Endometrium (tissue), 2 donors: ENCODE data around the gene MAEA.
"Not testable (repeated sequence)": the region's sequence is repeated elsewhere in the genome, so short reads cannot be mapped to it uniquely, and the experiment has no call there.

Experiments
- FAIRE-seq: peaks from 2 replicates; lab custom pipeline; 2012; peaks lifted over from hg19 to GRCh38; lab: Jason Lieb, UNC
- donor health status: control.
- donor health status: control.

Gene MAEA

DNA sequence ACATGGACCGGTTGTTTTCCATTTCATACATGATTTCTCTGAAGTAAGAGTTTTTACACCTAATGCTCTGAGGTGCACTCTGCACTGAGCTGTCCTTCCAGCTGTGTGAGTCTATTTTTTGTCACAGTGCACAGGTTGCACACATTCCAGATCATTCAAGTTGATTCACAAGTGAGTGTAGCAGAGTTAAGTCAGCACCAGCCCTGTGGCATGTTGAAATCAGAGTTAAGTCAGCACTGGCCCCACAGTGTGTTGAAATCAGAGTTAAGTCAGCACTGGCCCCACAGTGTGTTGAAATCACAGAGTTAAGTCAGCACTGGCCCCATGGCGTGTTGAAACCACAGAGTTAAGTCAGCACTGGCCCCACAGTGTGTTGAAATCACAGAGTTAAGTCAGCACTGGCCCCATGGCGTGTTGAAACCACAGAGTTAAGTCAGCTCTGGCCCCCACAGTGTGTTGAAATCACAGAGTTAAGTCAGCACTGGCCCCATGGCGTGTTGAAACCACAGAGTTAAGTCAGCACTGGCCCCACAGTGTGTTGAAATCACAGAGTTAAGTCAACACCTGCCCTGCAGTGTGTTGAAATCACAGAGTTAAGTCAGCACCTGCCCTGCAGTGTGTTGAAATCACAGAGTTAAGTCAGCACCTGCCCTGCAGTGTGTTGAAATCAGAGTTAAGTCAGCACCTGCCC lies 45.6 kb downstream of the MAEA start:
- not testable (repeated sequence) for FAIRE-seq

DNA sequence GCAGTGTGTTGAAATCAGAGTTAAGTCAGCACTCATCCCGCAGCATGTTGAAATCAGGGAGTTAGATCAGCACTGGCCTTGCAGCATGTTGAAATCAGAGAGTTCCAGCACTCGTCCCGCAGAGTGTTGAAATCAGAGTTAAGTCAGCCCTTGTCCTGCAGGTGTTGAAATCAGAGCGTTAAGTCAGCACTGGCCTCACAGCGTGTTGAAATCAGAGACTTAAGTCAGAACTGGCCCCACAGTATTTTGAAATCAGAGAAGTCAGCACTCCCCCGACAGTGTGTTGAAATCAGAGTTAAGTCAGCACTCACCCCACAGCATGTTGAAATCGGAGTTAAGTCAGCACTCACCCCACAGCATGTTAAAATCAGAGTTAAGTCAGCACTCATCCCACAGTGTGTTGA lies 46.4 kb downstream of the MAEA start:
- FAIRE-seq = no peak

DNA sequence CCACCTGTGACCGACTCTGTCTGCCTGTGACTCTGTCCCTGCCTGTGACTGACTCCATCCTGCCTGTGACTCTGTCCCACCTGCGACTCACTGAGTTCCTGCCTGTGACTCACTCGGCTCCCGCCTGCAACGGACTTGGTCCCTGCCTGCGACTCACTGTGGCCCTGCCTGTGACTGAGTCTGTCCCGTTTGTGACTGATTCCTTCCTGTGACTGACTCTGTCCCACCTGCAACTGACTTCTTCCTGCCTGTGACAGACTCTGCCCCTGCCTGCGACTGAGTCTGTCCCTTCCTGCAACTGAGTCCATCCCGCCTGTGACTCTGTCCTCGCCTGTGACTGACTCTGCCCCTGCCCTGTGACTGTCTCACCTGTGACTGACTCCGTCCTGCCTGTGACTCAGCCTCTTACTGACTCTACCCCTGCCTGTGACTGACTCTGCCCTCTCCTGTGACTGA lies 47.7 kb downstream of the MAEA start:
- no peak for FAIRE-seq

DNA sequence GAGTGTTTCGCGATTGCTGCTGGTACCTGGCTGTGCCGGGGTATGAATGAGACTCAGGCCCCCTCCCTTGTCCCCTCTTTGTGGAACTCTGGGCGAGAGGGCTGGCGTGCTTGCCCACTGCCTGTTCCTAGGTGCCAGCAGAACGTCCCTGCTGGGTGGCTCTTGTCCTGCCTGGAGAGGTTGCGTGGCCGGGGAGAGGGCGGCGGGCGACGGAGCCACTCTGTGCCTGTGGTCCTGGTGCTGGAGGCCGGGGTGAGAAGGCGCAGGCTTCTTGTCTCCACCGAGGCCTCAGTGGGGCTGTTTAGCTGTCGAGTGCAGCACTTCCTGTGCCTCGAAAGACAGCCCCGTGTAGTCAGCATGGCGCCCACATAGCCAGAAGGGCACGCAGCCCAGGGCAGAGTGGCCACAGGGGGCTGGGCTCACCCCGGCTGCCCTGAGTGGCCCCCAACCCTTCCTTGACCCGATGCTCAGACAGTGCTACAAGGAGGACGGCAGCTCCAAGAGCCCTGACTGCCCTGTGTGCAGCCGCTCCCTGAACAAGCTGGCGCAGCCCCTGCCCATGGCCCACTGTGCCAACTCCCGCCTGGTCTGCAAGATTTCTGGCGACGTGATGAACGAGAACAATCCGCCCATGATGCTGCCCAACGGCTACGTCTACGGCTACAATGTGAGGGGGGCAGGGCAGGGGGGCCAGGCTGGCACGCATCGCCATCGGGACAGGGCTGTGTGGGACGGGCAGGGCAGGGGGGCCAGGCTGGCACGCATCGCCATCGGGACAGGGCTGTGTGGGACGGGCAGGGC lies 48.5 kb downstream of the MAEA start:
- no peak for FAIRE-seq

DNA sequence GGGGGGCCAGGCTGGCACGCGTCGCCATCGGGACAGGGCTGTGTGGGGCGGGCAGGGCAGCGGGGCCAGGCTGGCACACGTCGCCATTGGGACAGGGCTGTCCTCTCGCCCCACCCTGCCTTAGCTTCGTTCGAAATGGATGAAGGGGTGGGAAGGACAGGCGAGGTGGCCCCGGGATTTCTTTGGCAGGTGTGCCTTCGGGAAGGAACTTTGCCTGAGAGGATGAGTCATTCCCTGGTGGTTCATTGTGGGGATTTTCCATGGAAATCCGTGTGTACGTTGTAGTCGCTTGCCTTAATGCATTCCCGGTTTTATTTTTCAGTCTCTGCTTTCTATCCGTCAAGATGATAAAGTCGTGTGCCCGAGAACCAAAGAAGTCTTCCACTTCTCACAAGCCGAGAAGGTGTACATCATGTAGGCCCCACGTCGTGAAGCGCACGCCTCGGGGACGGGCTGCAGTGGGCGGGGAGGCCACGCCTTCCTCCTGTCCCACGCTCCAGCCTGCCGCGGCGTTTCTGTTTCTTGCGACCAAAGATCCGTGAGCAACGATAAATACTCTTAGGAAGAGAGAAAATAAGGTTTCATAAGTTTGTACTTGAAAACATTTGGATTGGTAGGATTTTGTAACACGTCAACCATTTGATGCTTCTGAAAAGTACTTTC lies 49.2 kb downstream of the MAEA start:
- FAIRE-seq = no peak

DNA sequence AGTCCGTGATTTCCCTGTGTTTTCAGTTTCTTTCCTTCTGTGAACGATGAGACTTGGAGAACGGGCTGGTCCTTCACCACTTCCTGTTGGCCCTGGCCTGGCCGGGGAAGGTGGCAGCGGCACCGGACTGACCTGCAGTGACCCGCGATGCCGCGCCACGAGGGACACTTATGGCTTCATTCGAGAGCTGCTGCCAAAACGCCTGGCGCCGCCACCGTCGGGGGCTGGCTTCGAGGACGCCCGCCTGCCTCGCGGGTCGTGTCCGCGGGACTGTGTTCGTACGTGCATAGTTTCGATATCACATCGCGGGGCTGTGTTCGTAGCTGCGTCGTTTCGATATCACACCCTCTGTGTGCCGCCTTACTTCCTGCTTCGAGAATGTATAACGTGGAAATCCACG lies 49.8 kb downstream of the MAEA start:
- no peak for FAIRE-seq

DNA sequence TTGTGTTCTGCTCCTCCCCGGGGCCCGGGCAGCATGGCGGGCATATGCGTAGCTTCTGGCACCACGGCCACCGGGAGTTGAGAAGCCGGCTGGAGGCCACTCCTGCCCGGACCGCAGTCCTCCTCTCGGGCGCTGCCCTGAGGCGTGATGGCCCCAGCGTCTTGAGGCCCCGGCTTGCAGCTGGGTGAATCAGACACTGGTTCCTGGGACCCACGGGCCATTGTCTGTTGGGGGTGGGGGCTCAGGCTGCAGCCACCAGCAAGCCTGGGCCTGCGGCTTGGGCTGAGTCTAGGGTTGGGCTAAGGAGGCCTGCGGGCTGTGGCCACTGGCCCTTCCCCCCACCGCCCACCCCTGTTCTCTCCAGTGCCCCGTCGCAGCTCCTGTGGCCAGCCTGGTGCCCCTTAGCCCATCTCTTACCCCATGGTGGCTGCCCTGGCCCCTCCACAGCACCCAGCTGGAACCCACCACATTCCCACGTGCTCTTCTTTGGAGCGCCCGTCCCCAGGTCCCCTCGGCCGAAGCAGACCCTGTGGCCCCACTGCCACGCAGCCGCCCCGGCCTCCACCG lies 50.6 kb downstream of the MAEA start:
- FAIRE-seq = no peak

DNA sequence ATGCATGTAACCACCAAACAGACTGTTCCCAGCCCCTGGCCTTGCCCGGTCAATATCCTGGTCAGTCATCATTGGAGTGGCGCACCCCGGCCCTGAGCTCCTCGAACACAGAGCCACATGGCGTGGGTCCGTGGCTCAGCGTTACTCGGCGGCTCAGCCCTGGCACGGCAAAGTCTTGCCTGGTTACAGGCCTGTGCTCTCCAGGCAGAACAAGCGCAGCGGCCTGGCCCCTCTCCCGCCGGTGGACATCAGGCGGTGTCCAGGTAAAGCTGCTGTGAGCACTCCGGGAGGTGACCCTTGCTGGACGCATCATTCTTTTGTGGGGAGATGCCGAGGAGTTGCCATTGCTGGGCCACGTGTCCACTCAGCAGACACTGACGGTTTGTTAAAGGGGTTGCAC lies 51.2 kb downstream of the MAEA start:
- FAIRE-seq = no peak

DNA sequence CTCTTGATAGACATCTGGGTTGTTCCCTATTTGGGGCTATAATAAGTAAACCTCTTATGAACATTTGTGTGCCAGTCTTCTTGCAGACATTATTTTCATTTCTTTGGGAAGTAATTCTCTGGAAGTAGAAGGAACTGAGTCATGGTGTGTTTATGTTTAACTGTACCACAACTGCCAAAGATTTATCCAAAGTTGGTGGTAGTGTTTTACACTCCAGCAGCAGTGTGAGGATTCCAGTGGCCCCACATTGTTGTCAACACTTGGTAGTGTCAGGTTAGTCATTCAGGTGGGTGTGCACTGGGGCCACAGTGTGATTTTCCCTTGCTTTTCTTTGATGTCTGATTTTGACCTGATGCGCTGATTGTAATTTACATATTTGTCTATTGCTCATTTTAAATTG lies 52.3 kb downstream of the MAEA start:
- FAIRE-seq = no peak

DNA sequence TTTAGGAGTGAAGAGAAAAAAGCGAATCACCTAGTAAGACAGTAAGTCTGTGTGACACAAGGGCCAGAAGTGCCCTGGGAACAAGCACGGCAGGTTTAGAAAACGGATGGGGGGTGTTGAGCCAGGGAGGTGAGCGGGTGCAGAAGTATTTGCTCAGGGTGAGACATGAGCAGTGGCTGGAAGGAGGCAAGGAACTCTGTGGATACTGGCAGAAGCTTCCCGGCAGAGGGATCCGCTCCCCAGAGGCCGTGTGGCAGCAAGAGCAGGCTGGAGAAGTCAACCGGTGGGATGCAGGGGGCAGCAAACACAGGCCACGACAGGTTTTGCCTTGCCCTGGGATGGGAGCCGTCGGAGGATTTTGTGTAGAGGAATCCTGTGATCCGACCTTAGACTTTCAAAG lies 55.0 kb downstream of the MAEA start:
- no peak for FAIRE-seq

DNA sequence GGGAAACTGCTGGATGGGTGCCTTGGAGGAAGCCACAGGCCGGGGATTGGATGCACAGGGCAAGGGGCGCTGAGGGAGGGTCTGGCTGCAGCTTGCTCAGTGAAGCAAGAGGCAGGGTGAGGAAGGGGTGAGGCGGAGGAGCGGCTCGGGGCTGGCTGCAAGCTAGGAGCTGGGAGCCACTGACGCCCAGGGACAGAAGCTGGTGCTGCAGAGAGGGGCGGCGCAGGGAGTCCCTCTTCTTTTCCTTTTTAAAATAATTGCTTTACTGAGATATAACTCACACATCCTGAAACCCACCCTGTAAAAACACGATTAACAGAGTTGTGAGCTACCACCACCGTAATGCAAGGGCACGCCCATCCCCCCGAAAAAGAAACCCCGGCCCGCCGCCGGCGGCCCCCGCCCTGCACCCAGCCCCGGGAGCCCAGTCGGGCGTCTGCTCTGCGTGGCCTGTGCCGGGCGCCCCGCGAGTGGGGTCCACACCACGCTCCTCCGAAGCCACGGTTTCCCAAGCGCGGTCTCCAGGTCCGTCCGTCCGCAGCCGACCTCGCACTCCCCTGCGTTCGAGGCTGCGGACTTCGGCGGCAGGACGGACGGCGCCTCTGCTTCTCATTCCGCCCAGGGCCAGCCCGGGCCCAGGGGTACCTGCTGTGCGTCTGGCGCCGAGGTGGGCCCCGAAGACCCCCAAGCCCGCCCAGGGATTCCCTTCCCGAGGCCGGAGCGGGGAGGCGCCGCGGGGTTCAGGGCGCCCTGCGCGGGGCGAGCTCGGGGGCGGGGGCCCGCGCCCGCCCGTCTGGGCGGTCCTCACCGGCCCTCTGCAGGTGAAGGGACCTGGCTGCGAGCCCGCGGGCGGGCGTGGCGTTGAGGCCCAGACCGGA lies 56.5 kb downstream of the MAEA start:
- no peak for FAIRE-seq

DNA sequence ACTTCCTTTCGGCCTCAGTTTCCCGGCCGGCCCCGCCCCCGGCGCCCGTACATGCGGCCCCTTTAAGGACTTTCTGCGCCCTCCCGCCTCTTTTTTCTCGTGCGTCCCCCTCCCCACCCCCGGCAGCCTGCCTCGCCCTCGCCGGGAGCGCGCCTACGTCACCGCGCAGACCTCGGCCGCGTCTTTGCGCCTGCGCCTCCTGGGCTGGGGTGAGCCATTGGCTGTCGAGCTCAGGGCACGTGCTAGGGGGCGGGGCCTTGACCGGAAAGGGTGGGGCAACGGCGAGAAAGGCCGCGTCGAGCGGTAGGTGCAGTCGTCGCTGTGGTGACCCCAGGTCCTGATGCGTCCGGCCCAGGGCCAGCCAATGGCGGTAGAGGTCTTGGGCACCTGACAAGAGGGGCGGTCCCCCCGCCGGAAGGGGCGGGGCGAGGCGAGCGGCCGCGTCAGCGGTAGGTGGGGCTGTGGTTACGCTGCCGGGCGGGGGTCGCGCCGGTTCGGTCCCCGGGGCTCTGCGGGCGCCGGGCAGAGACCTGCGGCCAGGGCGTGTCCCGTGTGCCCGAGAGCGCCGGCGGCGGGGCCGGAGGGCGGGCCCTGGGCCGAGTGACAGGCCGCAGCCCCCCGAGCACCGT lies 57.2 kb downstream of the MAEA start, which contains the start of gene UVSSA:
Gene UVSSA, plus strand, starts transcription at position 428 of the 629 bp plus-strand sequence. CDS start 884 bp downstream, outside the sequence.
- peak; percentile 91 for FAIRE-seq

DNA sequence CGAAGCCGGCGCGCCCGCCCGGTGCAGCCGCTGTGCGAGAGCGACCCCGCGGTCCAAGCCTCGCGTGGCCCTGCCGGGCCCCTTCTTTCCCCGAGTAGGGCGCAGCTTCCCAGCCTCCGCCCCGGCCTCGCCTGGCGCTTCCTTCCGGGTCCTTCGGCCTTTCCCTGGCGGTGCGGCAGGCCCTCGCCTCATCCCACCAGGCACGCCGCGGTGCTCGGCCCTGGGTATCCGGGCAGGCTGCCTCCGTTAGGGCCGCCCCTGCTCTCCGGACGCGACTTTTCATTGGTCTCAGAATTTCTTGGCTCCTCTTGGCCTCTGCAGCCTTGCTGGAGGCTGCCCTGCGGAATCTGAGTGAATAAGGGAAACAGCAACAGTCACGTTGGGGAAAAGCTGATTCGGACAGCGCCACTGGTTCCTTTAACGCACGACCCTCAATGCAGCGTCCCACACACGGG lies 57.7 kb downstream of the MAEA start:
- FAIRE-seq = no peak

DNA sequence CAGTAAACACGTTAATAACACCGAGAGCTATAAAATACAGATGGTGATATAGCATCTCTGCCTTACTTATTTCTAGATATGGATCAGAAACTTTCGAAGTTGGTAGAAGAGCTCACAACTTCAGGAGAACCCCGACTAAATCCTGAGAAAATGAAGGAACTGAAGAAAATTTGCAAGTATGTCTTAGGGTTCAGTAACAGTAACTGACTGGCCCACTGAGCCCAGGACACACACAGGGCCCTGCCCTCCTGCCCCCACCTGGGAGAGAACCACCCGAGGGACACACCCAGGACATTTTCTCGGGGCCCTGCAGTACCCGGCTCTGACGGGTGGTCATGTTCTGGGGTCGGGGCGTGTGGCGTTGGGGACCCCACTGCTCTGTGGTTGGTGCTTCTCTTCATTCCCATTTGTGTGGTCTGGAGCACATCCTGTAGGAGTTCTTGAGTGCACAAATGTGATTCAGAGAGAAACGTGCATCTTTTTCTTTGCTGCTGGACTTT lies 58.4 kb downstream of the MAEA start:
- FAIRE-seq = no peak

DNA sequence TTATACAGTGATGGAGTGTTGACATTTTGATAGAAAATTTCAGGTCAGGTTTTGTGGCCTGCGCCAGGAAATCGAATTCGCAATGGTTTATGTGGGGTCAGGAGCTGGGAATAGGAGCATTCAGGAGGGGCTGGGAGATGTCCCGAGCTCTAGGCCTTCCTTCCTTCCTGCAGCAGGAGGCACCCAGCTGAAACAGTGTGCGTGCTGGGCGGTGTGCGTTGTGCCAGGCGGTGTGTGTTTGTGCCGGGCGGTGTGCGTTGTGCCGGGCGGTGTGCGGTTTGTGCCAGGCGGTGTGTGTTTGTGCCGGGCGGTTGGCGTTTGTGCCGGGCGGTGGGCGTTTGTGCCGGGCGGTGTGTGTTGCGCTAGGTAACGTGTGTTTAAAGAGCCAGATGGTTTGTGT lies 59.1 kb downstream of the MAEA start:
- no peak for FAIRE-seq

DNA sequence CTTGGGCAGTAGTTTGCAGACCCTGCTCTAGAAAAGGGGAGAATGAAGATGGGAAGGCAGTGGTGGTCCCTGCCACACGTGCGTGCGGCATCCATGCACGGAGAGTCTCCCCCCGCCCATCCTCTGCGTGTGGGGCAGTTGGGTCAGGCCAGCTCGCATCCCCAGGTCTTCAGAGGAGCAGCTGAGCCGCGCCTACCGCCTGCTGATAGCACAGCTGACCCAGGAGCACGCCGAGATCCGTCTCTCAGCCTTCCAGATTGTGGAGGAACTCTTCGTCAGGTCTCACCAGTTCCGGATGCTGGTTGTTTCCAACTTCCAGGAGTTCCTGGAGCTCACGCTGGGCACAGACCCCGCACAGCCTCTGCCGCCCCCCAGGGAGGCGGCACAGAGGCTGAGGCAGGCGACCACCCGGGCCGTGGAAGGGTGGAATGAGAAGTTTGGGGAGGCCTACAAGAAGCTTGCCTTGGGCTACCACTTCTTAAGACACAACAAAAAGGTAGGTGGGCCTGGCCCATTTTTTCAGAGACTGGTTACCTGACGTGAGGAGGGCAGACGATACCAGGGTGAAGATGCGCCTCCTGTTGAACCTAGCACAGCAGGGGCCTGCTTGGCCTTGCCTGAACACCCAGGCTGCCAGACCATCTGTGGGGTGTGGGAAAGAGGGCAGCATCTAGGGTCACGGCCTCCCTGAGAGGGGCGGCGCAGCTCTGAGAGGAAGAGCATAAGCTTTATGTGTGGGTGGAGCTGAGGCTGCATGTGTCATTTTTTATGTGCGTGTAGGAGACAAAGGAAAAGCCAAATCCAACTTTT lies 59.9 kb downstream of the MAEA start:
- FAIRE-seq = no peak

DNA sequence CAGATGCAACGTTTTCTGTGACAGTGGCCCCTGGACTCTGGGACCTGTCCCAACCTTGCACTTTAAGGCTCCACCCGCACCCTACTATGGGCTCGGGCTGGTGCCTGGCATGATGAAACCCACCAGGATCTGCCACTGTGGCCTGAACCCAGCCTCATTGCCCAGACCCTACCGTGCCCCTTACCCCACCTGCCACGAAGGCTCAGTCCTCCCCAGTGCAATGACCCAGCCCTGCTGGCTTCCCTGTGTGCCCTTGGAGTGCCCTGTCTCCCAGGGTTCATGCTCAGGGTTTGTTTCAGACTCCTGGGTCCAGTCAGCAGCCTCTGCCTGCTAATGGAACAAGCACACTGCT lies 60.5 kb downstream of the MAEA start:
- no peak for FAIRE-seq

DNA sequence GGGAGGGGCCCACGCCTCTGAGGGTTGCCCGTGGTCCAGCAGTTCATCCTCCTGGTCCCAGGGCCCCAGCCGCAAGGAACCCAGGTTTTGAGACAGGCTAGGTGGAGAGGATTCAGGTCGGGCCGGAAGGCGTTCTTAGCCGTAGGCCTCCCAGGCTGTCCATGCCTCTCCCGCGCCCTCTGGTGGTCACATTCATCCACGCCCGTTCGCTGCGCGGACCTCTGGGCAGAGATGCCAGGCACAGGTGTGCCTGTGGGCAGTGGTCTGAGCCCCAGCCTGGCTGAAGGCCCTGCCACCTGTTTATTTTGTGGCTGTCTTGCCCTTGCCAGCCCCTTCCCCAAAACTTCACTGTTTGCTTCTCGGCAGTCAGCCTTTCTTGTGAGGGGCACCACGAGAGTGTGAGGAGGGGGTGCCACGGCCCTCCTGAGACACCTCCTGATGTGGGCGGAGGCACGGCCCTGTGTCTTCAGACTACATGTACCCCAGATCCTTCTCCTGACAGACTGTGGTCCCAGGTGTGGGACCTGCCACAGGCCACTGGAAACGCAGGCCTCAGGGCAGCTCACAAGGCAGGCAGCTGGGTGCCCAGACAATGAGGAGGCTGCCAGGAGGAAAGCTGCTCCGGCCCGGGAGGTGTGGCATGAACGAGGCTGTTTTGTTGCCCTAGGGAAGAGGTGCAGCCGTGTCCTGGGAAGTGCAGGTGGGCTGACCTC lies 62.3 kb downstream of the MAEA start:
- no peak for FAIRE-seq

DNA sequence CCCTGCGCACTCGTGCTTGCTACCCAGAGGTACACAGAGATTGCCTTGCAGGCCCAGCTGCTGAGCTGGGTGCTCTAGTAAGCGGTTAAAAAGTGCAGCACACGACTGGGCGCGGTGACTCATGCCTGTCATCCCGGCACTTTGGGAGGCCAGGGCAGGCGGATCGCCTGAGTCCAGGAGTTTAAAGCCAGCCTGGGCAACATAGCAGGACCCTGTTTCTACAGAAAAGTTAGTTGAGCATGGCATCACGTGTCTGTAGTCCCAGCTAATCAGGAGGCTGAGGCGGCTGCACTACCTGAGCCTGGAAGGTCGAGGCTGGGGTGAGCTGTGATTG lies 62.8 kb downstream of the MAEA start:
- no peak for FAIRE-seq
